ENCODE data around the gene FIGNL1. TPM values are rescaled to one million over a fixed set of nuclear protein-coding genes. Genes with fewer than 3 reads are reported as not detected.

FIGNL1 gene
- total RNA-seq, 1 experiment from 2014 or later, result 28.1 TPM

GRCh38 chr7:50496569-50496968 lies 46.4 kb upstream of the FIGNL1 start:
- CTCF ChIA-PET, result no interaction called here
- intact Hi-C loops (cut with micrococcal nuclease), result no loop called here
- H3K36me3 ChIP-seq (ENCODE audit: control insufficient read depth in 1 of 2, insufficient read depth in 2 of 2, low read length in 2 of 2), result no peaks in the 10 kb centered on the region
- no peak for ATAC-seq
- H3K9ac ChIP-seq (ENCODE audit: low read length), result no peak overlapping the region
- POLR2A ChIA-PET, result no interaction called here
- H3K9me3 ChIP-seq (ENCODE audit: control insufficient read depth in 1 of 2, insufficient read depth in 1 of 2, low read depth in 1 of 2, low read length in 2 of 2), result no peaks in the 10 kb centered on the region
- RAD21 ChIA-PET (ENCODE audit: low non-redundant PET in 1 of 2, low total read pairs in 2 of 2, uncharacterized antibody in 2 of 2, unreplicated experiment in 2 of 2), result no interaction called here
- H3K4me3 ChIP-seq (replicated peaks in 1 of 2; ENCODE audit: low read depth in 1 of 2, low read length in 2 of 2), result no peak overlapping the region
- H3K27me3 ChIP-seq (ENCODE audit: insufficient read depth, low read length), result peaks cover 13% of the 10 kb centered on the region; the same call in 1 of the 2 replicates
- no TSS peak for BruUV-seq (replicated peaks)
- no peak overlapping the region for H3K4me2 ChIP-seq (ENCODE audit: low read length)
- TF ChIP-seq EZH2 (IDR thresholded peaks at IDR 0.05) (no peak), CBX3 (IDR thresholded peaks at IDR 0.05; ENCODE audit: low read depth) (no peak), FOSL1 (IDR thresholded peaks at IDR 0.05; ENCODE audit: low read depth) (no peak), ATF3 (IDR thresholded peaks at IDR 0.05) (no peak), YY1 (IDR thresholded peaks at IDR 0.05; ENCODE audit: extremely low read depth, insufficient replicate concordance, low read depth, low read length) (no peak), MAX (IDR thresholded peaks at IDR 0.05) (no peak), ZBTB33 (IDR thresholded peaks at IDR 0.05; ENCODE audit: extremely low read depth, insufficient replicate concordance, low read length) (no peak), ELF1 (IDR thresholded peaks at IDR 0.05; ENCODE audit: borderline replicate concordance, low read depth) (no peak), RAD21 (IDR thresholded peaks at IDR 0.05; ENCODE audit: low read depth) (no peak), SIN3A (IDR thresholded peaks at IDR 0.05; ENCODE audit: low read depth) (no peak), EZH2phosphoT487 (IDR thresholded peaks at IDR 0.05; ENCODE audit: borderline replicate concordance) (no peak), CEBPB (IDR thresholded peaks at IDR 0.05; ENCODE audit: low read depth) (no peak), POLR2A (IDR thresholded peaks at IDR 0.05; ENCODE audit: borderline replicate concordance, extremely low read depth, insufficient read depth, insufficient read length) (no peak), POLR2AphosphoS5 (IDR thresholded peaks at IDR 0.05; ENCODE audit: low read depth, low read length) (no peak), REST (IDR thresholded peaks at IDR 0.05; ENCODE audit: low read depth) (no peak), ZFX (IDR thresholded peaks at IDR 0.05) (no peak)
- no peak overlapping the region for H3K27ac ChIP-seq (ENCODE audit: low read depth, low read length)
- H4K20me1 ChIP-seq (ENCODE audit: insufficient read depth), result no peaks in the 10 kb centered on the region
- no peaks in the 10 kb centered on the region for H3K79me2 ChIP-seq (ENCODE audit: insufficient read depth, low read length)
- no peaks in the 10 kb centered on the region for H3K4me1 ChIP-seq (ENCODE audit: control insufficient read depth in 1 of 2, insufficient read depth in 2 of 2, low read length in 2 of 2)
- DNase-seq (ENCODE audit: low read depth, low spot score), result no peak
- H2AFZ ChIP-seq (ENCODE audit: low read depth, low read length, poor library complexity, severe bottlenecking), result no peak overlapping the region
- H3K9me2 ChIP-seq (ENCODE audit: insufficient read depth), result no peaks in the 10 kb centered on the region

Data from HCT116 (cell line).